ENCODE data around the gene NR4A3.
A peak's percentile ranks its signal among the peaks of the same experiment; 100 is the strongest.

GRCh38 chr9:99824378-99825171, 2.9 kb downstream of the NR4A3 start:
- TF ChIP-seq EZH2 (IDR thresholded peaks at IDR 0.05; ENCODE audit: low read length, missing control alignments) (no peak), CTCF (conservative IDR thresholded peaks at IDR 0.05 in 1 of 2, IDR thresholded peaks at IDR 0.05 in 1 of 2; ENCODE audit: low read depth in 1 of 2, low read length in 2 of 2) (peak; percentile 48 to 58)

Data from fibroblast of lung (primary cell).